GM12878 (cell line): Measurements from ENCODE around the gene ASTN1.

Source experiments
- CREB1 ChIP-seq: IDR thresholded peaks from 2 replicates; pipeline ENCODE4 v1.6.1; 2012; ENCODE audit warnings: low read depth, mild to moderate bottlenecking, inconsistent platforms
- SUPT20H ChIP-seq: IDR thresholded peaks from 2 replicates; pipeline ENCODE4 v1.6.1; 2011; ENCODE audit warnings: low read depth, mild to moderate bottlenecking, low read length, moderate library complexity, borderline replicate concordance; ENCODE audit not compliant: control insufficient read depth
- ZBED1 ChIP-seq: IDR thresholded peaks from 2 replicates; pipeline ENCODE4 v1.6.1; 2016; ENCODE audit warnings: borderline replicate concordance

- TF ChIP-seq ZBED1 = no peak
- TF ChIP-seq SUPT20H = no peak
- no peak for TF ChIP-seq CREB1
These were observed 143.5 kb downstream of the ASTN1 start for GRCh38 chr1:177020851-177021589.
